HG03457 (cell line): ENCODE results near the gene EPAS1.
"Not testable (repeated sequence)": the region's sequence is repeated elsewhere in the genome, so short reads cannot be mapped to it uniquely, and the experiment has no call there.

Experiments used
- ATAC-seq: cut with Tn5 transposase; IDR thresholded peaks from one replicate; pipeline ENCODE4 v1.9.1; 2021; ENCODE audit warnings: moderate number of reproducible peaks; ENCODE audit not compliant: unreplicated experiment

EPAS1 gene

GRCh38 chr2:46394649-46395510 is 97.7 kb downstream of the EPAS1 start:
- no peak for ATAC-seq

GRCh38 chr2:46395730-46396129 is 98.5 kb downstream of the EPAS1 start:
- ATAC-seq, result not testable (repeated sequence)

- no peak for ATAC-seq
These were observed 102.8 kb downstream of the EPAS1 start for GRCh38 chr2:46400016-46400415.

GRCh38 chr2:46402874-46403273 is 105.7 kb downstream of the EPAS1 start:
- ATAC-seq, result no peak

- ATAC-seq, result no peak
These were observed 107.1 kb downstream of the EPAS1 start for GRCh38 chr2:46404181-46404759.

GRCh38 chr2:46407852-46408455 is 110.7 kb downstream of the EPAS1 start:
- no peak for ATAC-seq

- ATAC-seq, result no peak
These were observed 112.5 kb downstream of the EPAS1 start for GRCh38 chr2:46409756-46410155.

- no peak for ATAC-seq
These were observed 113.4 kb downstream of the EPAS1 start for GRCh38 chr2:46410273-46411244.

GRCh38 chr2:46411245-46411641 is 114.0 kb downstream of the EPAS1 start:
- ATAC-seq, result no peak

- ATAC-seq, result no peak
These were observed 114.8 kb downstream of the EPAS1 start for GRCh38 chr2:46411985-46412384.

- ATAC-seq, result no peak
These were observed 115.9 kb downstream of the EPAS1 start for GRCh38 chr2:46413111-46413510.

- no peak for ATAC-seq
These were observed 116.4 kb downstream of the EPAS1 start for GRCh38 chr2:46413631-46414030.

GRCh38 chr2:46414701-46415100 is 117.5 kb downstream of the EPAS1 start:
- no peak for ATAC-seq

- ATAC-seq, result no peak
These were observed 119.1 kb downstream of the EPAS1 start for GRCh38 chr2:46416280-46416679.

- no peak for ATAC-seq
These were observed 119.7 kb downstream of the EPAS1 start for GRCh38 chr2:46416739-46417403.

GRCh38 chr2:46420945-46421344 is 123.7 kb downstream of the EPAS1 start:
- ATAC-seq, result no peak

- no peak for ATAC-seq
These were observed 124.2 kb downstream of the EPAS1 start for GRCh38 chr2:46421361-46421760.

GRCh38 chr2:46422717-46423394 is 125.6 kb downstream of the EPAS1 start:
- no peak for ATAC-seq

- ATAC-seq, result no peak
These were observed 127.7 kb downstream of the EPAS1 start for GRCh38 chr2:46424937-46425336.

- ATAC-seq, result no peak
These were observed 131.8 kb downstream of the EPAS1 start for GRCh38 chr2:46428911-46429436.
